H1 (cell line): ENCODE measurements around the gene ARID5B. TPM values are rescaled to one million over a fixed set of nuclear protein-coding genes. Genes with fewer than 3 reads are reported as not detected.

Experiments used
- CTCF ChIA-PET: fragments of 300-600 bp; sonication (Branson Sonifier 250); formaldehyde crosslinking; loops from one replicate; lab custom pipeline; 2021; ENCODE audit not compliant: partially characterized antibody; lab: Charles Lee
- POLR2A ChIA-PET: fragments of 300-600 bp; sonication (Branson Sonifier 250); formaldehyde crosslinking; loops from one replicate; lab custom pipeline; 2021; ENCODE audit warnings: inconsistent platforms; ENCODE audit not compliant: partially characterized antibody; lab: Charles Lee
- DNase-seq, 2 experiments: peaks; one replicate each; pipeline versions ENCODE4 v3.0.0 to v3.0.0-alpha.2; 2010 to 2022; ENCODE audit warnings: low spot score in 2 of 2, low read depth in 1 of 2, mixed read lengths in 1 of 2
- FAIRE-seq: peaks from 2 replicates; lab custom pipeline; 2011; peaks lifted over from hg19 to GRCh38; lab: Jason Lieb, UNC
- H2AFZ ChIP-seq: 2 replicates; pipeline ENCODE4 v1.8.1; 2012; ENCODE audit warnings: low read length, inconsistent platforms
- H2AK5ac ChIP-seq: 2 replicates; pipeline ENCODE4 v1.6.1; 2013; ENCODE audit warnings: low read depth, low read length
- H2BK120ac ChIP-seq: replicated peaks from 2 replicates; pipeline ENCODE3; 2013; ENCODE audit warnings: low read depth, low read length, inconsistent platforms
- H2BK12ac ChIP-seq: 2 replicates; pipeline ENCODE4 v1.6.1; 2013; ENCODE audit warnings: low read depth, low read length
- H2BK15ac ChIP-seq: 2 replicates; pipeline ENCODE4 v1.6.1; 2013; ENCODE audit warnings: low read length
- H2BK20ac ChIP-seq: 2 replicates; pipeline ENCODE4 v1.6.1; 2013; ENCODE audit warnings: low read length
- H2BK5ac ChIP-seq: 2 replicates; pipeline ENCODE4 v1.6.1; 2013; ENCODE audit warnings: low read depth, low read length
- H3K14ac ChIP-seq: 2 replicates; pipeline ENCODE4 v1.6.1; 2013; ENCODE audit warnings: inconsistent platforms; ENCODE audit not compliant: insufficient read length
- H3K18ac ChIP-seq: 2 replicates; pipeline ENCODE4 v1.6.1; 2013; ENCODE audit warnings: low read length; ENCODE audit errors: extremely low read depth
- H3K23ac ChIP-seq: 2 replicates; pipeline ENCODE4 v1.6.1; 2013; ENCODE audit warnings: inconsistent platforms; ENCODE audit not compliant: insufficient read length
- H3K23me2 ChIP-seq: 2 replicates; pipeline ENCODE4 v1.6.1; 2013; ENCODE audit warnings: low read depth, low read length
- H3K27ac ChIP-seq: 2 replicates; pipeline ENCODE4 v1.6.1; 2011; ENCODE audit warnings: low read depth, low read length, inconsistent platforms
- H3K27me3 ChIP-seq, 4 experiments: replicated peaks in 1 of 4; 1 replicate in 1 of 4; 2 replicates in 3 of 4; pipeline versions ENCODE4 v1.6.1 to v1.8.1; 2011 to 2013; ENCODE audit warnings: low read length in 3 of 4, mild to moderate bottlenecking in 3 of 4, inconsistent platforms in 2 of 4, mixed read lengths in 2 of 4, moderate library complexity in 1 of 4; ENCODE audit not compliant: control insufficient read depth in 3 of 4, insufficient read depth in 3 of 4; ENCODE audit errors: extremely low read depth in 1 of 4
- H3K36me3 ChIP-seq, 4 experiments: 2 replicates each; pipeline versions ENCODE4 v1.6.1 to v1.8.1; 2011 to 2013; ENCODE audit warnings: mild to moderate bottlenecking in 4 of 4, low read length in 3 of 4, moderate library complexity in 2 of 4, control low read depth in 1 of 4, inconsistent platforms in 1 of 4; ENCODE audit not compliant: insufficient read depth in 4 of 4, control insufficient read depth in 2 of 4
- H3K4ac ChIP-seq: replicated peaks from 2 replicates; pipeline ENCODE3; 2013; ENCODE audit warnings: low read length, low read depth, mixed read lengths, inconsistent platforms; ENCODE audit not compliant: insufficient read length
- H3K4me1 ChIP-seq, 4 experiments: replicated peaks in 1 of 4; 1 replicate in 1 of 4; 2 replicates in 3 of 4; pipeline versions ENCODE4 v1.6.1 to v1.8.1; 2011 to 2013; ENCODE audit warnings: low read length in 3 of 4, inconsistent platforms in 2 of 4, mixed read lengths in 1 of 4; ENCODE audit not compliant: insufficient read depth in 4 of 4, control insufficient read depth in 3 of 4
- H3K4me2 ChIP-seq, 2 experiments: 2 replicates each; pipeline versions ENCODE4 v1.6.1 to v1.8.1; 2011 to 2013; ENCODE audit warnings: low read depth in 2 of 2, low read length in 2 of 2, control low read depth in 1 of 2, inconsistent platforms in 1 of 2, mild to moderate bottlenecking in 1 of 2; ENCODE audit not compliant: insufficient read depth in 1 of 2
- H3K4me3 ChIP-seq, 4 experiments: fragments of 200-600, 300-600 bp in 1 of 4; sonication (generic), shearing (Covaris generic), sonication (Bioruptor Twin) in 1 of 4; 2 replicates each; pipeline versions ENCODE4 v1.5.1 to v1.8.1; 2011 to 2016; ENCODE audit warnings: low read length in 4 of 4, low read depth in 3 of 4, control low read depth in 2 of 4, inconsistent platforms in 2 of 4, mild to moderate bottlenecking in 2 of 4, mixed read lengths in 1 of 4, moderate library complexity in 1 of 4; ENCODE audit not compliant: insufficient read depth in 2 of 4; ENCODE audit errors: extremely low read depth in 1 of 4
- H3K56ac ChIP-seq: replicated peaks from 2 replicates; pipeline ENCODE3; 2013; ENCODE audit warnings: low read depth, mild to moderate bottlenecking, mixed read lengths, low read length, inconsistent platforms; ENCODE audit not compliant: insufficient read length
- H3K79me1 ChIP-seq: 2 replicates; pipeline ENCODE4 v1.6.1; 2013; ENCODE audit warnings: low read depth, low read length, control low read depth
- H3K79me2 ChIP-seq, 2 experiments: 2 replicates each; pipeline versions ENCODE4 v1.6.1 to v1.8.1; 2012 to 2013; ENCODE audit warnings: low read length in 2 of 2, mild to moderate bottlenecking in 2 of 2, inconsistent platforms in 1 of 2; ENCODE audit not compliant: insufficient read depth in 2 of 2, control insufficient read depth in 1 of 2
- H3K9ac ChIP-seq, 4 experiments: replicated peaks in 1 of 4; 1 replicate in 1 of 4; 2 replicates in 3 of 4; pipeline versions ENCODE4 v1.6.1 to v1.8.1; 2011 to 2013; ENCODE audit warnings: low read depth in 3 of 4, low read length in 3 of 4, control low read depth in 2 of 4, mild to moderate bottlenecking in 2 of 4, moderate library complexity in 2 of 4, inconsistent platforms in 1 of 4; ENCODE audit errors: extremely low read depth in 1 of 4
- H3K9me3 ChIP-seq, 2 experiments: 2 replicates each; pipeline versions ENCODE4 v1.6.1 to v1.8.1; 2012 to 2013; ENCODE audit warnings: mild to moderate bottlenecking in 2 of 2, moderate library complexity in 2 of 2, control low read depth in 1 of 2, inconsistent platforms in 1 of 2, low read depth in 1 of 2, low read length in 1 of 2, mixed read lengths in 1 of 2; ENCODE audit not compliant: insufficient read depth in 2 of 2
- H4K20me1 ChIP-seq, 2 experiments: replicated peaks in 1 of 2; 2 replicates each; pipeline versions ENCODE3 to v1.8.1; 2011 to 2013; ENCODE audit warnings: inconsistent platforms in 2 of 2, low read length in 2 of 2, mild to moderate bottlenecking in 1 of 2; ENCODE audit not compliant: insufficient read depth in 2 of 2, control insufficient read depth in 1 of 2
- H4K5ac ChIP-seq: 2 replicates; pipeline ENCODE4 v1.6.1; 2013; ENCODE audit warnings: low read length, low read depth, mixed read lengths, inconsistent platforms; ENCODE audit not compliant: insufficient read length
- H4K8ac ChIP-seq: 2 replicates; pipeline ENCODE4 v1.8.0; 2013; ENCODE audit warnings: mild to moderate bottlenecking, moderate library complexity, low read length, inconsistent platforms; ENCODE audit not compliant: insufficient read depth; ENCODE audit errors: extremely low read depth
- H4K91ac ChIP-seq: replicated peaks from 2 replicates; pipeline ENCODE3; 2013; ENCODE audit warnings: low read length, mixed read lengths, inconsistent platforms; ENCODE audit not compliant: insufficient read length
- KDM1A ChIP-seq: fragments of 200-600, 300-600 bp; sonication (generic); IDR thresholded peaks from 2 replicates; pipeline ENCODE4 v1.7.1; 2016; ENCODE audit warnings: mild to moderate bottlenecking, low read length, borderline replicate concordance
- PHF8 ChIP-seq: fragments of 200-600 bp; sonication (generic); conservative IDR thresholded peaks from 2 replicates; pipeline ENCODE4 v1.7.1; 2012; ENCODE audit warnings: low read depth, mild to moderate bottlenecking, inconsistent platforms, low read length, moderate library complexity
- WGBS, 2 experiments: shearing (Covaris generic) in 1 of 2; methylation state at CpG; one replicate each; pipeline versions ENCODE4 v1.1.6 to v1.1.7; 2013 to 2015; ENCODE audit warnings: low lambda C conversion rate in 2 of 2, mixed read lengths in 2 of 2, inconsistent platforms in 1 of 2, low coverage in 1 of 2, missing lambda C conversion rate in 1 of 2; ENCODE audit not compliant: insufficient replicate concordance in 2 of 2, insufficient coverage in 1 of 2, insufficient read length in 1 of 2; ENCODE audit errors: extremely low coverage in 1 of 2, missing lambda C conversion rate in 1 of 2; 5-methylcytosine and 5-hydroxymethylcytosine counted together
- polyA plus RNA-seq, 7 experiments: library from polyadenylated mRNA; depleted of rRNA in 3 of 7; stranded (reverse) in 5 of 7; unstranded in 2 of 7; fragments of >200 nt in 5 of 7; fragments of 200-250 nt in 2 of 7; gene quantifications; 1 replicate in 5 of 7; 2 replicates in 1 of 7; 4 replicates in 1 of 7; pipeline versions ENCODE4 v1.2.1 to v1.2.3, GENCODE V29; 2011 to 2013; ENCODE audit warnings: missing spikeins in 2 of 7, mixed read lengths in 2 of 7
- total RNA-seq: library from RNA; stranded (reverse); fragmentation: NEBNext Ultra II Directional; extraction: Animal tissue kit (Norgen Biotek cat#: 25700); gene quantifications from 2 replicates; pipeline ENCODE4 v1.2.1, GENCODE V29; 2021

ARID5B gene
- total and polyA plus RNA-seq, 2 of the 8 experiments (the other 6 are each of a cell fraction or from before 2014, with no cell fraction given): 0.21 to 1.1 TPM

DNA sequence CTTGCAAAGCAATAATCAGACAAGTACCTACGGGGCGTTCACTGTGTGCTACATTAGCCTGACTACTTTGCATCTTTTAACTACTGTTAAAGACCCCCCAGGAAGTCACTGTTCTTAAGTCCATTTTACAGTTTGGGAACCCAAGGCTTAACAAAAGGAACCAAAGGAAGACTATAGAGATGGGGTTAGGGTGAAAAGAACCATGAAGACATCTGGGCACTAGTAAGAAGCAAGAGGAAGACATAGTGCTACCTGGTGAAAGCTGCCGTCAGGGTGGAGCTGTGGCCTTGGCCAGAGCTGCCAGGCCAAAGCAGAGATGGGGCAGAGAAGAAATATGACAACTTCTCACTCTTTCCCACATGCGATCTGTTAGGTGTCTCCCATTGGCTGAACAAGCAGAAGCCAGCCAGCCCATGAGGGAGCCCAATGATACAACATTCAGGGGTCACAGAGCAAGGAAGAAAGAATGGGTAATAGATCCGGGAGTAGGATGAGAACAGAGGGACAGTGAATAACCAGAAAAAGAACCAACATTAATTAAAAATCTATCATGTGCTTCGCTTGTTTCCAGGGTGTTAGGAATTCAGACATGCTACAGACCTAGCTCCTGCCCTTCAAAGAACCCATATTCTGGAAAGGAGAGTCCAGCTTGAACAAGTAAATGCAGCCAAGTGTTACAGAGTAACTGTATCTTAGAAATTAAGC is 85.4 kb downstream of the ARID5B start:
- no peak overlapping the region for H3K56ac ChIP-seq
- no peak overlapping the region for H3K14ac ChIP-seq
- peak overlapping the region; percentile 68 to 71; a peak in 3 of 4 replicates for H3K4me2 ChIP-seq
- peak overlapping the region in 1 of 4 experiments; percentile 42; a peak in 1 of 8 replicates for H3K4me3 ChIP-seq
- no peaks in the 10 kb centered on the region for H4K20me1 ChIP-seq
- ChIA-PET CTCF (interaction anchor here (0.6 to 1.7 kb wide), 3 partner anchors 57 to 260 kb away, joined by 3 to 4 read pairs (median 3); no protein-coding TSS in a partner anchor), POLR2A (interaction anchor here (1.3 kb wide), 1 partner anchor 13 kb away, joined by 3 read pairs; no protein-coding TSS in a partner anchor)
- no peaks in the 10 kb centered on the region for H3K36me3 ChIP-seq
- no peak for DNase-seq
- no peak overlapping the region for H3K9ac ChIP-seq
- H2BK120ac ChIP-seq: no peak overlapping the region
- no peak overlapping the region for H4K8ac ChIP-seq
- peak overlapping the region; percentile 1 for H4K91ac ChIP-seq
- FAIRE-seq: no peak
- 51% methylated on average over 6 of the region's 6 CpGs; no CpG with 5 or more reads in 1 of the 2 experiments for WGBS, 2 experiments
- peak overlapping the region; percentile 69; the same call in 1 of the 2 replicates for H2BK5ac ChIP-seq
- TF ChIP-seq KDM1A: peak; percentile 86
- no peak for TF ChIP-seq PHF8
- H3K4me1 ChIP-seq: peaks cover 6 to 19% (median 13%) of the 10 kb centered on the region in 4 experiments
- H3K79me2 ChIP-seq: no peaks in the 10 kb centered on the region
- H4K5ac ChIP-seq: no peak overlapping the region
- H3K23ac ChIP-seq: no peak overlapping the region
- H3K27me3 ChIP-seq: no peaks in the 10 kb centered on the region
- H3K27ac ChIP-seq: 0 out of 2 replicates have a peak overlapping the region, but pooled peaks have one; percentile 5
- H2AFZ ChIP-seq: peak overlapping the region; percentile 66
- H3K18ac ChIP-seq: peak overlapping the region; percentile 63; the same call in 1 of the 2 replicates
- H3K79me1 ChIP-seq: no peaks in the 10 kb centered on the region
- peaks cover 4% of the 10 kb centered on the region; the same call in 1 of the 2 replicates for H3K23me2 ChIP-seq
- H3K9me3 ChIP-seq: no peaks in the 10 kb centered on the region
- no peak overlapping the region for H3K4ac ChIP-seq
- H2BK12ac ChIP-seq: peak overlapping the region; percentile 83; the same call in 1 of the 2 replicates
- H2BK15ac ChIP-seq: no peak overlapping the region
- H2AK5ac ChIP-seq: no peak overlapping the region
- H2BK20ac ChIP-seq: peak overlapping the region; percentile 53; the same call in 1 of the 2 replicates
